Cardiac fibroblast (primary cell): ENCODE data around the gene EYS.

Source experiments
- DNase-seq, 2 donors: peaks; one replicate each; pipeline versions ENCODE4 v3.0.0 to v3.0.0-alpha.2; 2010; ENCODE audit warnings: low read depth in 2 of 2
- H3K4me3 ChIP-seq, 2 donors: replicated peaks in 1 of 2; 1 replicate in 1 of 2; 2 replicates in 1 of 2; pipeline ENCODE4 v1.5.1; 2011; ENCODE audit warnings: low read depth in 2 of 2, low read length in 2 of 2, mild to moderate bottlenecking in 2 of 2, moderate library complexity in 1 of 2
- TF ChIP-seq, protein P1 (sequence below): IDR thresholded peaks from one replicate; pipeline ENCODE4 v1.5.1; 2011; ENCODE audit warnings: low read depth, mild to moderate bottlenecking, low read length, inconsistent platforms

Gene EYS

DNA sequence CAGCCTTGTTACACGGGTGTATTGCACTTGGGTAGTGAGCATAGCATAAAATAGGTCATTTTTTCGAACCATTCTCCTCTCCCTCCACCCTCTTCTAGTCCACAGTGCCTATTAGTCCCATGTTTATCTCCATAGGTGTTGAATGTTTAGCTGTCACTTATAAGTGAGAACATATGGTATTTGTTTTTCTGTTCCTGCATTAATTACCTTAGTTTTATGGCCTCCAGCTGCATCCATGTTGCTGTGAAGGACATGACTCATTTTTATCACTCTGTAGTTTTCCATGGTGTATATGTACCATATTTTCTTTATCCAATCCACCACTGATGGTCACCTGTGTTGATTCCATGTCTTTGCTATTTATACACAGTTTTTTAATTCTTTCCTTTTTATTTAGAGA is 889.5 kb downstream of the EYS start:
- DNase-seq, result no peak
- TF ChIP-seq, protein P1, sequence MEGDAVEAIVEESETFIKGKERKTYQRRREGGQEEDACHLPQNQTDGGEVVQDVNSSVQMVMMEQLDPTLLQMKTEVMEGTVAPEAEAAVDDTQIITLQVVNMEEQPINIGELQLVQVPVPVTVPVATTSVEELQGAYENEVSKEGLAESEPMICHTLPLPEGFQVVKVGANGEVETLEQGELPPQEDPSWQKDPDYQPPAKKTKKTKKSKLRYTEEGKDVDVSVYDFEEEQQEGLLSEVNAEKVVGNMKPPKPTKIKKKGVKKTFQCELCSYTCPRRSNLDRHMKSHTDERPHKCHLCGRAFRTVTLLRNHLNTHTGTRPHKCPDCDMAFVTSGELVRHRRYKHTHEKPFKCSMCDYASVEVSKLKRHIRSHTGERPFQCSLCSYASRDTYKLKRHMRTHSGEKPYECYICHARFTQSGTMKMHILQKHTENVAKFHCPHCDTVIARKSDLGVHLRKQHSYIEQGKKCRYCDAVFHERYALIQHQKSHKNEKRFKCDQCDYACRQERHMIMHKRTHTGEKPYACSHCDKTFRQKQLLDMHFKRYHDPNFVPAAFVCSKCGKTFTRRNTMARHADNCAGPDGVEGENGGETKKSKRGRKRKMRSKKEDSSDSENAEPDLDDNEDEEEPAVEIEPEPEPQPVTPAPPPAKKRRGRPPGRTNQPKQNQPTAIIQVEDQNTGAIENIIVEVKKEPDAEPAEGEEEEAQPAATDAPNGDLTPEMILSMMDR, result no peak

GRCh38 chr6:64815718-64816117 is 891.3 kb downstream of the EYS start:
- TF ChIP-seq, protein P1, result no peak
- DNase-seq, result peak; percentile 5 to 60
- no peak overlapping the region for H3K4me3 ChIP-seq

More for the DNA sequence above, 889.5 kb downstream of the EYS start:
- no peak overlapping the region for H3K4me3 ChIP-seq

DNA sequence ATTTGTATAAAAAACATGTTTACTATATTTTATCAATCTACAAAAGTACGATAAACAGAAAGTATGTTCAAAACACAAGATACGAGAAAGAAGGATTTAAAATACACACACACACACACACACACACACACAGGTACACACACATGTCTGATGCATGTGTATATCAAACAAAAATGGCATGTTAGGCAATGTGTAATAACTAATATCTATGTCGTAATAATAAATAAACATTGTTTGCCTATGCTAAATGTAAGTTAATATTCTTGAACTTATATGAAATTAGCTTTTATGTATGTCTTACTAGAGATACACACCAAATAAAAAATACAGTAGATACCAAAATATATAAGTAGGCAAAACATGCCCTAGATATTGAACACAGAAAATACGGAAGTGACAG is 894.9 kb downstream of the EYS start:
- no peak for DNase-seq
- H3K4me3 ChIP-seq, result no peak overlapping the region
- TF ChIP-seq, protein P1, result no peak

DNA sequence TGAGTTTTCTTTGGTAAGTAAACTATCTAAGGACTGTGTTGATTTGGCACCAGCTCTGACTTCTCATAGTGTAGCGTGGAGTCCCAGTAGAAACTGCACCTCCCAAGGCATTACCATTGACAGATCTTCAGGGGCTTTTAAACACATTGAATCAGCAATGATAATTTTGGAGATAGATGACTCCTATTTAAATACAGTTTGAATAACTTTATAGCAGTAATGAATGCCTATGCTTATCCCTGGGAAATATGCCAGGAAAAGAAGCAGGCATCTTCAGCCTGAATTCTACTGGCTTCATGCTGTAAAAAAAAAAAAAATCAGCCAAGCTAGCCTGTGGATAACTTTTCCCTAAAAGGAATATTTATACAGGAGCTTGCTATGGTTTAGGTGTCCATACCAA is 895.9 kb downstream of the EYS start:
- no peak overlapping the region for H3K4me3 ChIP-seq
- DNase-seq, result peak in 1 of 2 donors; percentile 60
- TF ChIP-seq, protein P1, result no peak

GRCh38 chr6:64807785-64808184 is 899.2 kb downstream of the EYS start:
- DNase-seq, result no peak

DNA sequence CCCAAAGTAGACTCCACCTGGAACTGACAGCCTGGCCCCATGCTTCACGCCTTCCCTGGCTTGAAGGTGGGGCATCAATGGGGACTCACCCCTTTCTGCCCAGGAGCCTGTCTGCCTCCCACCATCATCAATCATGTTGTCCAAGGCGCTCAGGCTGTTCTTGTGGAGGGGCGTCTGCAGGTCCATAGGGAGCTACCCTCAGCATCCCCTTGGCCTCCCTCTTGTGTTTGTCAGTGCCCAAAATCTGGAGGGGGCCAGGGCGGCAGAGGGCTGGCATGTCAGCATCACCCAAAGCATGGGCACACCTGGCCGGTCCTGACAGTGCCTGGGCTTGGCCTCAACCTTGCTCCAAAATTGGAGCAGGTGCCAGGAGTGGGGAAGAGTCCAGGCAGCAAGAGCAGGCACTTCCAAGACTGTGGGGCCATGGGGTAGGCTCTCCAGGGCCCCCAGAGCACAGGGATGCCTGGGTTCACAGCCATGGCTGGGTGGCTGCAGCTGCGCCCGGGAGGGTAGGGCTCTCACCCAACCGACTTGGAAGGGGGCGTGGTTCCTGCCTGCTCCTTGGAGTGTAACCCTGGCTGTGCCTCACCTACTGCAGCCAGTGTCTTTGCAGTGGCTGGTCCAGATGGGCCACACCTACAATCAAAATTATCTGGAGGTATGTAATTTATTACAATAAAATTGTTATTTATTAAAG is 903.4 kb downstream of the EYS start:
- DNase-seq, result no peak
- H3K4me3 ChIP-seq, result no peak overlapping the region
- TF ChIP-seq, protein P1, result no peak

More at GRCh38 chr6:64807785-64808184, 899.2 kb downstream of the EYS start:
- H3K4me3 ChIP-seq, result no peak overlapping the region
- TF ChIP-seq, protein P1, result no peak

DNA sequence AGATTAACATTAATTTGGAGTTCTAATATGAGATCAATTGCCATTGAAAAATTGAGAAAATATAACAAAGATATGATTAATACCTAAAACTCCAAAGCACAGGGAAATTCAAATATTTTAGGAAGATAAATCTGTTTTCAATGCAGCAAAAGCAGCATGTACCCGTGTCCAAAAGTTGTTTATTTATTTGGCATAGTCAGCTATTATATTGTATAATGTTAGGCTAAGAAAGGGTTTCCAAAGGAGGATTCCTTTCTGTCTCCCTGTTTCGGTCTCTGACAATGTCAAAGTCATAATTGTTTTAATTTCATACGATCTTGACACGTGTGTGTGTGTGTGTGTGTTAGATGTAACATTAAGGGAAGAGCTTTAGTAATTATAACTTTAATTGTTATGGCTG is 914.5 kb downstream of the EYS start:
- DNase-seq, result no peak
- TF ChIP-seq, protein P1, result no peak
- no peak overlapping the region for H3K4me3 ChIP-seq
